ENCODE measurements around the gene KAT7. TPM values are rescaled to one million over a fixed set of nuclear protein-coding genes. Genes with fewer than 3 reads are reported as not detected.

The KAT7 gene
- total and polyA plus RNA-seq, 2 of the 8 experiments (the other 6 are each of a cell fraction or from before 2014, with no cell fraction given), result 90.9 to 139 TPM

DNA sequence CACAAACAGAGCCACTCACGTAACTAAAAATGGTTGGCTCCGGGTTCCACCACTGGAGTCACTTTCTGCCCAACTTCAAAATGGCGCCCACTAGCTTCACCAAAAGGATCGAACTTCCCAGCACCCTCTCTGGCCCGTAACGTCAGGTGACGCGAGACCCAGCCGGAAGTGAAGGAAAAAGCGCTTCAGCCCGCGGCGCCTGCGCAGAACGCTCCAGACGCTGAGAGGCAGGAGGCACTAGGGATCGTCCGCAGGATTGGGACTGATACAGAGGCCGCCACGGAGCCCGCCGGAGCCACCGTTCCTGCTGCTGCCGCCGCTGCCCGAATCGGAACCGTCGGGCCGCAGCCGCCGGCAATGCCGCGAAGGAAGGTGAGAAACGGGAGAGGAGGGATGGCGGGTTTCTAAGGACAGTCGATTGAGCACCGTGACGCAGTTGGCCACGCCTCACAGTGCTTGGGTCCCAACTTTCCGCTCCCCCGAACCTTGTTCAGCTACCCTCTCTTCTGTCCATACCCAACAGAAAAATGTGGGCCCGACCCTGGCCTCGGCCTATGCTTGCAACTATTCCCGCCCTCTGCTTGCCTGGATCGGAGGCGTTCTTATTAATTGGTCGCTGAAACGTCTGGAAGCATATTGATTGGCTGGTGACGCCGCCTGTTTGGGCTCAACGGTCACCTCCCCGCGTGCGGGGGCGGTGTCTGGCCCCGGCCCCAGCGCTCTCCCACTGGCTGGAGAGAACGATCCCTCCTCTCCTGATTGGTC is at the start of gene KAT7 (continued):
- TF ChIP-seq YY1 (IDR thresholded peaks at IDR 0.05; ENCODE audit: low read depth, low read length), result peak; percentile 100
- TF ChIP-seq KDM4A (IDR thresholded peaks at IDR 0.05; ENCODE audit: low read depth, low read length, severe bottlenecking), result peak; percentile 41
- peak; percentile 98 for TF ChIP-seq POLR2AphosphoS5 (IDR thresholded peaks at IDR 0.05; ENCODE audit: low read depth, low read length)
- TF ChIP-seq TAF1 (IDR thresholded peaks at IDR 0.05; ENCODE audit: low read depth, low read length), result peak; percentile 94
- TF ChIP-seq TCF12 (IDR thresholded peaks at IDR 0.05; ENCODE audit: low read depth, low read length), result 0 out of 2 replicates have a peak, but pooled peaks have one; percentile 18
- peak; percentile 94 for TF ChIP-seq SP2 (IDR thresholded peaks at IDR 0.05; ENCODE audit: low read length)
- TF ChIP-seq RBBP5 (IDR thresholded peaks at IDR 0.05; ENCODE audit: borderline replicate concordance, low read depth, low read length), result 0 out of 2 replicates have a peak, but pooled peaks have one; percentile 62
- TF ChIP-seq TBP (IDR thresholded peaks at IDR 0.05; ENCODE audit: low read depth, low read length), result peak; percentile 68
- no peak for TF ChIP-seq CBX5 (IDR thresholded peaks at IDR 0.05; ENCODE audit: low read depth, low read length)
- peak; percentile 67; the same call in 1 of the 2 replicates for TF ChIP-seq BACH1 (IDR thresholded peaks at IDR 0.05; ENCODE audit: low read length)
- TF ChIP-seq PHF8 (conservative IDR thresholded peaks at IDR 0.05; ENCODE audit: low read depth, low read length), result peak; percentile 97
- TF ChIP-seq EGR1 (IDR thresholded peaks at IDR 0.05; ENCODE audit: borderline replicate concordance, low read depth, low read length), result peak; percentile 100
- peak; percentile 94 for TF ChIP-seq CREB1 (IDR thresholded peaks at IDR 0.05)
- TF ChIP-seq JUN (IDR thresholded peaks at IDR 0.05; ENCODE audit: low read depth, low read length), result no peak
- peak; percentile 96 for TF ChIP-seq CHD2 (IDR thresholded peaks at IDR 0.05; ENCODE audit: low read length)
- no peak for TF ChIP-seq MAFK (IDR thresholded peaks at IDR 0.05; ENCODE audit: low read depth, low read length)

Measured in H1 (cell line).